ENCODE measurements around the gene PEX3. TPM values are rescaled to one million over a fixed set of nuclear protein-coding genes. Genes with fewer than 3 reads are reported as not detected.
"Not testable (repeated sequence)": the region's sequence is repeated elsewhere in the genome, so short reads cannot be mapped to it uniquely, and the experiment has no call there.

Gene PEX3
- total RNA-seq, 1 donor from 2014 or later, result 21.0 TPM

DNA sequence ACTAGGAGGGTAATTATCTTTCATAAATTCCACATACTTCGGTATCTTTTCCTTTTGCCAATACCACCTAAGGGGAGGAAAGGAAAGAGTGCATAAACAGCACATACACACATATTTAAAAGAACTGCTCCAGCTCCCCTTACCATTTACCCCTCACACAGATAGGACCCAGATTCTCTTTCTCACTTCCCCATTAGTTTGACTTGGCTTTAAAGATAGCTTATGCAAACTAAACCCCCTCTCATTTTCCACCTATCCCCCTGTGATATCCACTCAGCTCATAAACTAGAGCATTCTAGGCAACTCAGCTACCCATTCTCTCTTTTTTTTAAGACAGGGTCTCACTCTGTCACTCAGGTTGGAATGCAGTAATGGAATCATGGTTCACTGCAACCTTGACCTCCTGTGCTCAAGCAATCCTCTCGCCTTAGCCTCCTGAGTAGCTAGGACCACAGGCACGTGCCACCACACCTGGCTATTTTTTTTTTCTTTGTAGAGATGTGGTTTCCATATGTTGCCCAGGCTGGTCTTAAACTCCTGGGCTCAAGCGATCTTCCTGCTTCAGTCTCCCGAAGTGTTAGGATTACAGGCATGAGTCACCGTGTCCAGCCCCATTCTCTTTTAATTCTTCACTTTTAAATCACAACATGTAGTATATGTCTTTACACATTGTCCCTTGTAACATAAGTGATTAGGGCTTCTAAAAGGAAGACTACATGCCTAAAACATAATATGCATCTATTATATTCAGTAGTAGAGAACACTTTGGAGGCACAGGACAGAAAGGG lies 56.9 kb downstream of the PEX3 start:
- Histone ChIP-seq H3K27me3 (ENCODE audit: low read depth) (no peaks in the 10 kb centered on the region), H3K27ac (replicated peaks) (no peak overlapping the region), H3K4me1 (peaks cover 38% of the 10 kb centered on the region), H3K9me3 (replicated peaks) (no peaks in the 10 kb centered on the region), H3K4me3 (no peak overlapping the region), H3K36me3 (peaks cover 45% of the 10 kb centered on the region)
- intact Hi-C loops (cut with micrococcal nuclease), result no loop called here
- DNase-seq, result no peak
- TF ChIP-seq, protein P1, sequence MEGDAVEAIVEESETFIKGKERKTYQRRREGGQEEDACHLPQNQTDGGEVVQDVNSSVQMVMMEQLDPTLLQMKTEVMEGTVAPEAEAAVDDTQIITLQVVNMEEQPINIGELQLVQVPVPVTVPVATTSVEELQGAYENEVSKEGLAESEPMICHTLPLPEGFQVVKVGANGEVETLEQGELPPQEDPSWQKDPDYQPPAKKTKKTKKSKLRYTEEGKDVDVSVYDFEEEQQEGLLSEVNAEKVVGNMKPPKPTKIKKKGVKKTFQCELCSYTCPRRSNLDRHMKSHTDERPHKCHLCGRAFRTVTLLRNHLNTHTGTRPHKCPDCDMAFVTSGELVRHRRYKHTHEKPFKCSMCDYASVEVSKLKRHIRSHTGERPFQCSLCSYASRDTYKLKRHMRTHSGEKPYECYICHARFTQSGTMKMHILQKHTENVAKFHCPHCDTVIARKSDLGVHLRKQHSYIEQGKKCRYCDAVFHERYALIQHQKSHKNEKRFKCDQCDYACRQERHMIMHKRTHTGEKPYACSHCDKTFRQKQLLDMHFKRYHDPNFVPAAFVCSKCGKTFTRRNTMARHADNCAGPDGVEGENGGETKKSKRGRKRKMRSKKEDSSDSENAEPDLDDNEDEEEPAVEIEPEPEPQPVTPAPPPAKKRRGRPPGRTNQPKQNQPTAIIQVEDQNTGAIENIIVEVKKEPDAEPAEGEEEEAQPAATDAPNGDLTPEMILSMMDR (IDR thresholded peaks at IDR 0.05; ENCODE audit: borderline replicate concordance), result no peak

DNA sequence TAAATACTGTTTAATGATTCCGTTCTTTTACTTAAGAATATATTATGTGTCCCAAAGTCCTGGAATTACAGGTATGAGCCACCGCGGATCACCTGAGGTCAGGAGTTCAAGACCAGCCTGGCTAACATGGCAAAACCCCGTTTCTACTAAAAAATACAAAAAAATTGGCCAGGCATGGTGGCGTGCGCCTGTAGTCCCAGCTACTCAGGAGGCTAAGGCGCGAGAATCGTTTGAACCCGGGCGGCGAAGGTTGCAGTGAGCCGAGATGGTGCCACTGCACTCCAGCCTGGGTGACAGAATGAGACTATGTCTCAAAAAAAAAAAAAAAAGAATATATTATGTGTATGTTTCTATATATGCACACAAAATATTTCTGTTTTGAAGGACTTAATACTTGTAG lies 59.7 kb downstream of the PEX3 start:
- Histone ChIP-seq H3K4me3 (peak overlapping the region; percentile 85), H3K4me1 (peaks cover 57% of the 10 kb centered on the region), H3K36me3 (peaks cover 23% of the 10 kb centered on the region)
- H3K27ac ChIP-seq (replicated peaks); H3K27me3 ChIP-seq (ENCODE audit: low read depth); H3K9me3 ChIP-seq (replicated peaks); DNase-seq; intact Hi-C loops (cut with micrococcal nuclease): not testable (repeated sequence)

DNA sequence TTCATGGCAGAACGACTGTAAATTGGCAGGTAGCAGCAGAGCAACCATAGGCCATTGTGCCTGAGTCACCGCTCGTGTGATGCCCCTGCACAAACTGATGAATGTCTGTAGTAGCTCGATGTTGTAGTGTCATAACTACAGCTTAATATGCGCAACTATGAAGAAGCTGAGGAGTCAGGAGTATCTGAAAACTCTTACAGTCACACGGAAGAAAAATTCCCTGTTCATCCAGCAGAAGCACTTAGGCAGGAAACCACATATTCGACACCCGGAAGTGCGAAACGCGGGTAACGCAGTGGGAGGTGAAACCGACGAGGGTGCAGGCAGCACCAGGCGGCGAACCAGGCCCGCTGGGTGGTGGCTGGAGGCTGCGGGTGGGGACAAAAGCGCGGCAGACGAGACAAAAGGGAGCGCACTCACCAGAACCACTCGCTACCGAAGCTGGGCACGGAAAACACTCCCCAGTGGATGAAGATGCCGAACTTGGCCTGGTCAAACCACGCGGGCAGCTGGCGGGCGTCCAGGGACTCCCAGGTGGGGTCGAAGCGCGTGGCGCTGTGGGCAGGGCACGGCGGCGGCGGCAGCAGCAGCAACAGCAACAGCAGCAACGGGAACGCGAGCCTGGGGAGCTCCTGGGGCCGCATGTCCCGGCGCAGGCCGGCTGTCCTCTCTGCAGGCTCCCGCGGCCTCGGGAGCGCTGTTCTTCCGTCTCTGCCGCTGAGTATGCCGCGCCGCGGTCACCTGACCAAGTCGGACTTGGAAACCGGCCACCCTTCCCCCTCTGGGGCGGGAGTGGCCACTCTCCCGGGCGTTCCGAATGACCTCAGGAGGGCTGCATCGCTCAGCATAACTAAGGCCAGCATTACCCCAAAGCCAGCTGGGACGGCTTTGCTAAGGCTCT lies 60.6 kb downstream of the PEX3 start, which contains the start of gene FUCA2:
TSS of gene FUCA2 (minus strand) at position 730 of the 901 bp plus-strand sequence. CDS start at position 644, 86 bp downstream.
- H3K36me3 ChIP-seq, result peaks cover 14% of the 10 kb centered on the region
- H3K9me3 ChIP-seq (replicated peaks), result no peaks in the 10 kb centered on the region
- peak within 1 kb of the TSS; percentile 93 for H3K27ac ChIP-seq (replicated peaks)
- peak; percentile 94 for DNase-seq
- peak within 1 kb of the TSS; percentile 85 for H3K4me3 ChIP-seq
- no peaks in the 10 kb centered on the region for H3K27me3 ChIP-seq (ENCODE audit: low read depth)
- TF ChIP-seq, protein P1 (IDR thresholded peaks at IDR 0.05; ENCODE audit: borderline replicate concordance), result no peak
- intact Hi-C loops (cut with micrococcal nuclease), result no loop called here
- peaks cover 66% of the 10 kb centered on the region for H3K4me1 ChIP-seq

DNA sequence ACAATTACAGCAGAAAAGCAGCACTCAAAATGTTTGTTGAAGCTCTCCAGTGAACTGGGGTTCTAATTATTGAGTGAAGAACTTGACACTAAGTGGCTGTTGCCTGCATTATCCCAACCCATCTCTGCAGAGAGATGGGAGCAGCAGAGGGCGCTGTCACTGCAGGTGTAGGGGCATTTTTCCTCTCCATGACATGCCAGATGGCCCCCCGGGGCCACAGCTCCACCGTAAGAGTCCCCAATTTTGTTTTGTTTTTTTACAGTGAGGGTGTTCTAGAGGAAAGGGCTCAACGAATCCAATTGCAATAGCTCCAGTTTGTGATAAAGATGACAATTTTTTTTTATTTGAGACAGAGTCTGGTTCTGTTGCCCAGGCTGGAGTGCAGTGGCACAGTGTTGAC lies 62.8 kb downstream of the PEX3 start:
- DNase-seq, result peak; percentile 18
- peaks cover 77% of the 10 kb centered on the region for H3K4me1 ChIP-seq

DNA sequence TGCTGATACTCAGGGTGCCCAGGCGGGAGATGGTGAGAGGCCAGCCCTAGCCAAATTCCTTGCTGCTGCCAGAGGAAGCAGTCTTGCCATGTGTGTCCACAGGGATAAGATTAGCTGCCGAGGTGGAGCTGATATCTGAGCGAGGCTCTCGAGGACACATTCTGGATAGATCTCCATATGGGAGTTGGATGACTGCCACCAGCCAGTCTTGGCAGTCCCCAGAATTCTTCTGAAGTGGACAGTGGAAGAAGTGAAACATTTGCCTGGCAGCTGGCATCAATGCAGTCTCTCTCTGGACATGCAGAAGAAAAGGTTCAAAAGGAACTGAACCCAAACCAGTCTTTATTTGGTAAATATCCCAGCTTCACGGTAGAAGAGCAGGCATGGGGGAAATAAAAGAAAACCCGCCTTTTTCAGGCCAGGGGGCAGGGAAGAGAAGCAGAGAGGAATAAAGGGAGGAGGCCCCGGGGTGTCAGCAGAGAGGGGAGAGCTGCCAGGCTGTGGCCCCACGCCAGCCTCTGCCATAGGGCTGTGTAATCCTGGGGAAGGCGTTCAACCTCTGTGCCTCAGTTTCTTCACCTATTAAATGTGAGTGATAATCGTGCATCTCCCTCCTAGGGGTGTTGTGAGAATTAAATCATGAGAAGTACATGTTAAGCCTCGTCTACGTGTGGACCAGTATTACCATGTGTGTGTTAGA lies 64.6 kb downstream of the PEX3 start:
- DNase-seq, result peak; percentile 74
- Histone ChIP-seq H3K4me1 (peaks cover 59% of the 10 kb centered on the region), H3K9me3 (replicated peaks) (no peaks in the 10 kb centered on the region), H3K27ac (replicated peaks) (peak overlapping the region; percentile 89), H3K4me3 (peak overlapping the region; percentile 34), H3K36me3 (no peaks in the 10 kb centered on the region), H3K27me3 (ENCODE audit: low read depth) (no peaks in the 10 kb centered on the region)
- intact Hi-C loops (cut with micrococcal nuclease), result no loop called here
- TF ChIP-seq, protein P1 (IDR thresholded peaks at IDR 0.05; ENCODE audit: borderline replicate concordance), result no peak

More for the DNA sequence above, 62.8 kb downstream of the PEX3 start:
- Histone ChIP-seq H3K9me3 (replicated peaks) (no peaks in the 10 kb centered on the region), H3K27ac (replicated peaks) (peak overlapping the region; percentile 0), H3K36me3 (no peaks in the 10 kb centered on the region), H3K4me3 (no peak overlapping the region), H3K27me3 (ENCODE audit: low read depth) (no peaks in the 10 kb centered on the region)
- TF ChIP-seq, protein P1 (IDR thresholded peaks at IDR 0.05; ENCODE audit: borderline replicate concordance), result peak; percentile 41
- intact Hi-C loops (cut with micrococcal nuclease), result no loop called here
